GM18858 (cell line): Measurements from ENCODE around the gene FRMPD2.
A peak's percentile ranks its signal among the peaks of the same experiment; 100 is the strongest.

Source experiments
- ATAC-seq: cut with Tn5 transposase; IDR thresholded peaks from one replicate; pipeline ENCODE4 v1.9.1; 2021; ENCODE audit not compliant: unreplicated experiment

FRMPD2 gene

GRCh38 chr10:48274636-48275035 is at the start of gene FRMPD2:
FRMPD2 (minus strand) TSS chr10:48274696; CDS start chr10:48274567, 129 bp downstream.
- no peak for ATAC-seq

GRCh38 chr10:48322017-48322416 is 47.5 kb upstream of the FRMPD2 start:
- no peak for ATAC-seq

GRCh38 chr10:48317321-48317990 is 43.0 kb upstream of the FRMPD2 start:
- ATAC-seq: no peak

- no peak for ATAC-seq
These were observed 41.7 kb upstream of the FRMPD2 start for GRCh38 chr10:48316236-48316635.

GRCh38 chr10:48314107-48314506 is 39.6 kb upstream of the FRMPD2 start:
- ATAC-seq: no peak

- no peak for ATAC-seq
These were observed 35.3 kb upstream of the FRMPD2 start for GRCh38 chr10:48309711-48310226.

GRCh38 chr10:48307711-48308018 is 33.2 kb upstream of the FRMPD2 start:
- ATAC-seq: no peak

- ATAC-seq: peak; percentile 24
These were observed 32.6 kb upstream of the FRMPD2 start for GRCh38 chr10:48306870-48307710.

- ATAC-seq: peak; percentile 73
These were observed 31.9 kb upstream of the FRMPD2 start, which contains the start of gene MAPK8 for GRCh38 chr10:48306265-48306869. MAPK8 (plus strand) TSS chr10:48306677; CDS start chr10:48401661, 94,984 bp downstream.

- no peak for ATAC-seq
These were observed 31.4 kb upstream of the FRMPD2 start for GRCh38 chr10:48305905-48306264.

GRCh38 chr10:48302515-48303476 is 28.3 kb upstream of the FRMPD2 start:
- no peak for ATAC-seq

GRCh38 chr10:48300556-48300955 is 26.1 kb upstream of the FRMPD2 start:
- ATAC-seq: no peak

GRCh38 chr10:48299692-48300091 is 25.2 kb upstream of the FRMPD2 start:
- no peak for ATAC-seq

- ATAC-seq: no peak
These were observed 24.6 kb upstream of the FRMPD2 start for GRCh38 chr10:48299066-48299465.

- no peak for ATAC-seq
These were observed 22.1 kb upstream of the FRMPD2 start for GRCh38 chr10:48296576-48297098.

- no peak for ATAC-seq
These were observed 19.9 kb upstream of the FRMPD2 start for GRCh38 chr10:48294431-48294830.

GRCh38 chr10:48292616-48293015 is 18.1 kb upstream of the FRMPD2 start:
- no peak for ATAC-seq

GRCh38 chr10:48291190-48291589 is 16.7 kb upstream of the FRMPD2 start:
- ATAC-seq: no peak

GRCh38 chr10:48290286-48290685 is 15.8 kb upstream of the FRMPD2 start:
- ATAC-seq: no peak

GRCh38 chr10:48289501-48290238 is 15.2 kb upstream of the FRMPD2 start:
- ATAC-seq: no peak
